Psoas muscle (tissue), 8 donors: ENCODE measurements around the gene PYGM. TPM values are rescaled to one million over a fixed set of nuclear protein-coding genes. Genes with fewer than 3 reads are reported as not detected.

Experiments
- ATAC-seq, 4 donors: fragments of 200-7000 bp; cut with Tn5 transposase; one replicate each; pipeline ENCODE4 v1.9.1; 2020; ENCODE audit warnings: moderate library complexity in 3 of 4, mild to moderate bottlenecking in 2 of 4
- DNase-seq, 2 donors: peaks; one replicate each; pipeline ENCODE4 v3.0.0-alpha.2; 2020
- H3K27ac ChIP-seq: fragments of 200-600 bp; one replicate; pipeline ENCODE4 v1.8.0; 2022
- H3K27me3 ChIP-seq, 3 donors: fragments of 200-600 bp in 1 of 3; one replicate each; pipeline versions ENCODE4 v1.6.1 to v1.8.0; 2013 to 2022; ENCODE audit warnings: low read length in 2 of 3, mild to moderate bottlenecking in 2 of 3, moderate library complexity in 1 of 3; ENCODE audit not compliant: insufficient read depth in 3 of 3
- H3K36me3 ChIP-seq, 2 donors: fragments of 200-600 bp in 1 of 2; one replicate each; pipeline versions ENCODE4 v1.6.1 to v1.8.0; 2013 to 2022; ENCODE audit warnings: low read depth in 1 of 2, mild to moderate bottlenecking in 1 of 2, moderate library complexity in 1 of 2; ENCODE audit not compliant: insufficient read depth in 1 of 2
- H3K4me1 ChIP-seq: fragments of 200-600 bp; one replicate; pipeline ENCODE4 v1.8.0; 2022
- H3K4me3 ChIP-seq: fragments of 200-600 bp; one replicate; pipeline ENCODE4 v1.8.0; 2022; ENCODE audit warnings: mild to moderate bottlenecking
- H3K9me3 ChIP-seq: fragments of 200-600 bp; one replicate; pipeline ENCODE4 v1.8.0; 2022
- CTCF ChIP-seq: fragments of 200-600 bp; IDR thresholded peaks from one replicate; pipeline ENCODE4 v1.8.0; 2022; ENCODE audit warnings: antibody characterized with exemption
- WGBS, 3 donors: extraction: QIAGEN DNeasy Blood & Tissue Kit; methylation state at CpG; one replicate each; pipeline versions ENCODE4 v1.1.6 to v1.1.7; 2013; 5-methylcytosine and 5-hydroxymethylcytosine counted together
- intact Hi-C, 2 donors: fragments of 100-400 bp; cut with DNase I; formaldehyde crosslinking; loops; one replicate each; pipeline versions ENCODE4 v1.11.0 to v1.14.2; 2022
- polyA plus RNA-seq, 3 donors: library from polyadenylated mRNA; stranded (reverse); fragments of 200-250 nt; gene quantifications; one replicate each; pipeline ENCODE4 v1.2.3, GENCODE V29; 2013
- total RNA-seq, 4 donors: library from RNA; stranded (reverse); fragmentation: NEBNext Ultra II Directional in 2 of 4; extraction: Animal tissue kit (Norgen Biotek cat#: 25700) in 2 of 4; gene quantifications; one replicate each; pipeline versions ENCODE4 v1.2.1 to v1.2.4, GENCODE V29; 2021 to 2023
- donor health status: healthy with polysubstance abuse.
- donor health status: DM: no; HTN: no; CAD: no; lungs with moderate emphysema.
- donor health status: Bipolar disorder and iron deficiency.
- donor health status: healthy.
- donor health status: DM: yes; HTN: yes; CAD: no.
- donor health status: DM: no; HTN: no; CAD: no.
- donor health status: DM: no; HTN: no; CAD: no.
- donor health status: DM: yes; HTN: yes; CAD: no.

The PYGM gene
- total and polyA plus RNA-seq, 7 donors: 511 to 2,203 (median 1,729) TPM

- peak overlapping the region; percentile 74 for H3K4me3 ChIP-seq
- no peak for ATAC-seq
- WGBS, 3 donors: 36 to 54% (median 45%) methylated on average over 15 of the region's 15 CpGs
- peak; percentile 14 to 49 for DNase-seq
- no peaks in the 10 kb centered on the region for H3K9me3 ChIP-seq
- no peak for TF ChIP-seq CTCF
- H3K27me3 ChIP-seq: no peaks in the 10 kb centered on the region
- H3K36me3 ChIP-seq: peaks cover 0 to 59% of the 10 kb centered on the region in 2 donors
- H3K27ac ChIP-seq: peak overlapping the region; percentile 85
- H3K4me1 ChIP-seq: peaks cover 85% of the 10 kb centered on the region
- intact Hi-C loops: no loop called here
These were observed 1.3 kb downstream of the PYGM start for GRCh38 chr11:64758330-64759079.

GRCh38 chr11:64757549-64758329, 2.0 kb downstream of the PYGM start:
- WGBS, 3 donors: 43 to 65% (median 50%) methylated on average over 19 of the region's 19 CpGs
- Histone ChIP-seq H3K27me3 (no peaks in the 10 kb centered on the region), H3K9me3 (no peaks in the 10 kb centered on the region), H3K4me3 (peak overlapping the region; percentile 74), H3K27ac (peak overlapping the region; percentile 85), H3K4me1 (peaks cover 78% of the 10 kb centered on the region), H3K36me3 (peaks cover 0 to 59% of the 10 kb centered on the region in 2 donors)
- no peak for TF ChIP-seq CTCF
- DNase-seq (peak in 1 of 2 donors; percentile 50), ATAC-seq (no peak)
- intact Hi-C loops: no loop called here

- DNase-seq: peak in 1 of 2 donors; percentile 58
- TF ChIP-seq CTCF: no peak
These were observed 4.0 kb downstream of the PYGM start for GRCh38 chr11:64755681-64756361.

GRCh38 chr11:64754919-64755662, 4.7 kb downstream of the PYGM start:
- Histone ChIP-seq H3K4me3 (peak overlapping the region; percentile 25), H3K27ac (peak overlapping the region; percentile 38), H3K27me3 (no peaks in the 10 kb centered on the region), H3K36me3 (peaks cover 0 to 81% of the 10 kb centered on the region in 2 donors), H3K9me3 (no peaks in the 10 kb centered on the region), H3K4me1 (peaks cover 56% of the 10 kb centered on the region)
- peak in 3 of 4 donors; percentile 16 to 52 (median 26) for ATAC-seq
- no peak for TF ChIP-seq CTCF
- intact Hi-C loops: no loop called here
- DNase-seq: peak; percentile 35 to 81
- 56 to 71% (median 57%) methylated on average over 21 of the region's 21 CpGs for WGBS, 3 donors

More at GRCh38 chr11:64755681-64756361, 4.0 kb downstream of the PYGM start:
- Histone ChIP-seq H3K36me3 (peaks cover 0 to 74% of the 10 kb centered on the region in 2 donors), H3K27ac (peak overlapping the region; percentile 38), H3K4me1 (peaks cover 63% of the 10 kb centered on the region), H3K27me3 (no peaks in the 10 kb centered on the region), H3K9me3 (no peaks in the 10 kb centered on the region), H3K4me3 (peak overlapping the region; percentile 25)
- intact Hi-C loops: no loop called here
- WGBS, 3 donors: 51 to 65% (median 54%) methylated on average over 13 of the region's 13 CpGs
- no peak for ATAC-seq
